Fibroblast of lung (primary cell): ENCODE results near the gene MYO18A. TPM values are rescaled to one million over a fixed set of nuclear protein-coding genes. Genes with fewer than 3 reads are reported as not detected.

Experiments
- DNase-seq, 2 donors: peaks; one replicate each; pipeline versions ENCODE4 v3.0.0 to v3.0.0-alpha.2; 2010; ENCODE audit warnings: low read depth in 2 of 2
- H2AFZ ChIP-seq: 2 replicates; pipeline ENCODE4 v1.5.1; 2012; ENCODE audit warnings: low read length, control low read depth, inconsistent platforms
- H3K27ac ChIP-seq: 2 replicates; pipeline ENCODE4 v1.5.1; 2011; ENCODE audit warnings: low read length, control low read depth; ENCODE audit not compliant: insufficient read depth
- H3K27me3 ChIP-seq: 2 replicates; pipeline ENCODE4 v1.5.1; 2011; ENCODE audit warnings: mild to moderate bottlenecking, low read length; ENCODE audit not compliant: control insufficient read depth, insufficient read depth
- H3K36me3 ChIP-seq: 2 replicates; pipeline ENCODE4 v1.5.1; 2011; ENCODE audit warnings: low read length; ENCODE audit not compliant: control insufficient read depth, insufficient read depth
- H3K4me1 ChIP-seq: 2 replicates; pipeline ENCODE4 v1.5.1; 2011; ENCODE audit warnings: low read length; ENCODE audit not compliant: control insufficient read depth, insufficient read depth; ENCODE audit errors: extremely low read depth
- H3K4me2 ChIP-seq: 2 replicates; pipeline ENCODE4 v1.5.1; 2011; ENCODE audit warnings: low read length, control low read depth; ENCODE audit not compliant: insufficient read depth; ENCODE audit errors: extremely low read depth
- H3K4me3 ChIP-seq, 4 experiments: fragments of 200-600 bp in 1 of 4; sonication (generic) in 1 of 4; replicated peaks in 1 of 4; 2 replicates each; pipeline ENCODE4 v1.5.1; 2011 to 2016; ENCODE audit warnings: low read length in 4 of 4, low read depth in 3 of 4, mild to moderate bottlenecking in 3 of 4, control low read depth in 2 of 4, inconsistent platforms in 1 of 4, mixed read lengths in 1 of 4; ENCODE audit not compliant: insufficient read depth in 1 of 4; ENCODE audit errors: control extremely low read depth in 1 of 4
- H3K79me2 ChIP-seq: 2 replicates; pipeline ENCODE4 v1.5.1; 2012; ENCODE audit warnings: mild to moderate bottlenecking, low read length, inconsistent platforms; ENCODE audit not compliant: control insufficient read depth, insufficient read depth
- H3K9ac ChIP-seq: 2 replicates; pipeline ENCODE4 v1.5.1; 2011; ENCODE audit warnings: mild to moderate bottlenecking, low read length, control low read depth; ENCODE audit not compliant: insufficient read depth
- H3K9me3 ChIP-seq: 2 replicates; pipeline ENCODE4 v1.5.1; 2012; ENCODE audit warnings: low read depth, low read length; ENCODE audit not compliant: control insufficient read depth, insufficient read depth
- H4K20me1 ChIP-seq: 2 replicates; pipeline ENCODE4 v1.5.1; 2011; ENCODE audit warnings: low read length; ENCODE audit not compliant: control insufficient read depth, insufficient read depth; ENCODE audit errors: extremely low read depth
- CTCF ChIP-seq, 2 donors: IDR thresholded peaks in 1 of 2; conservative IDR thresholded peaks in 1 of 2; 1 replicate in 1 of 2; 2 replicates in 1 of 2; pipeline ENCODE4 v1.5.1; 2011 to 2012; ENCODE audit warnings: low read length in 2 of 2, control low read depth in 1 of 2, inconsistent platforms in 1 of 2, low read depth in 1 of 2, mild to moderate bottlenecking in 1 of 2
- EZH2 ChIP-seq: IDR thresholded peaks from 2 replicates; pipeline ENCODE4 v1.5.1; 2012; ENCODE audit warnings: low read length, control low read depth, mild to moderate bottlenecking; ENCODE audit errors: missing control alignments
- polyA plus RNA-seq, 2 donors: library from polyadenylated mRNA; depleted of rRNA in 1 of 2; stranded (reverse) in 1 of 2; unstranded in 1 of 2; fragments of >200 nt; gene quantifications; 2 replicates each; pipeline ENCODE4 v1.2.1, GENCODE V29; 2011 to 2012; ENCODE audit warnings: missing spikeins in 1 of 2
- total RNA-seq: library from RNA; depleted of rRNA; stranded (reverse); fragments of >200 nt; gene quantifications from 2 replicates; pipeline ENCODE4 v1.2.1, GENCODE V29; 2014

Gene MYO18A
- total and polyA plus RNA-seq, 2 donors (not counting 1 experiment from before 2014, with no cell fraction given) = 11.7 to 133 TPM

GRCh38 chr17:29114141-29114540 is 66.1 kb downstream of the MYO18A start:
- H3K36me3 ChIP-seq = peaks cover 21% of the 10 kb centered on the region
- H3K4me3 ChIP-seq = no peak overlapping the region
- no peak overlapping the region for H3K9ac ChIP-seq
- no peak for DNase-seq
- no peak overlapping the region for H3K4me2 ChIP-seq
- H3K27me3 ChIP-seq = no peaks in the 10 kb centered on the region
- H3K79me2 ChIP-seq = no peaks in the 10 kb centered on the region
- no peak overlapping the region for H3K27ac ChIP-seq
- TF ChIP-seq EZH2 = no peak
- TF ChIP-seq CTCF (conservative IDR thresholded peaks at IDR 0.05 in 1 of 2, IDR thresholded peaks at IDR 0.05 in 1 of 2; ENCODE audit: low read depth in 1 of 2, low read length in 2 of 2) = no peak
- no peaks in the 10 kb centered on the region for H3K4me1 ChIP-seq
- H3K9me3 ChIP-seq = no peaks in the 10 kb centered on the region
- no peak overlapping the region for H2AFZ ChIP-seq
- no peaks in the 10 kb centered on the region for H4K20me1 ChIP-seq

- TF ChIP-seq EZH2 (no peak), CTCF (conservative IDR thresholded peaks at IDR 0.05 in 1 of 2, IDR thresholded peaks at IDR 0.05 in 1 of 2; ENCODE audit: low read depth in 1 of 2, low read length in 2 of 2) (no peak)
- no peak overlapping the region for H2AFZ ChIP-seq
- no peaks in the 10 kb centered on the region for H3K27me3 ChIP-seq
- no peak for DNase-seq
- H4K20me1 ChIP-seq = no peaks in the 10 kb centered on the region
- H3K79me2 ChIP-seq = no peaks in the 10 kb centered on the region
- H3K4me2 ChIP-seq = no peak overlapping the region
- no peaks in the 10 kb centered on the region for H3K9me3 ChIP-seq
- H3K9ac ChIP-seq = no peak overlapping the region
- no peaks in the 10 kb centered on the region for H3K4me1 ChIP-seq
- peaks cover 16% of the 10 kb centered on the region for H3K36me3 ChIP-seq
- H3K4me3 ChIP-seq = no peak overlapping the region
- H3K27ac ChIP-seq = no peak overlapping the region
Measured at GRCh38 chr17:29113334-29113733, 66.9 kb downstream of the MYO18A start.

GRCh38 chr17:29112771-29113295 is 67.4 kb downstream of the MYO18A start:
- no peaks in the 10 kb centered on the region for H3K27me3 ChIP-seq
- peak in 1 of 2 donors; percentile 75 for DNase-seq
- no peaks in the 10 kb centered on the region for H3K9me3 ChIP-seq
- H3K9ac ChIP-seq = no peak overlapping the region
- peaks cover 15% of the 10 kb centered on the region for H3K36me3 ChIP-seq
- no peak overlapping the region for H3K27ac ChIP-seq
- no peaks in the 10 kb centered on the region for H3K79me2 ChIP-seq
- no peak overlapping the region for H3K4me2 ChIP-seq
- no peaks in the 10 kb centered on the region for H4K20me1 ChIP-seq
- no peak overlapping the region for H3K4me3 ChIP-seq
- no peak overlapping the region for H2AFZ ChIP-seq
- TF ChIP-seq EZH2 (no peak), CTCF (conservative IDR thresholded peaks at IDR 0.05 in 1 of 2, IDR thresholded peaks at IDR 0.05 in 1 of 2; ENCODE audit: low read depth in 1 of 2, low read length in 2 of 2) (no peak)
- no peaks in the 10 kb centered on the region for H3K4me1 ChIP-seq
